Measurements from ENCODE around the gene NT5C2.
"Not testable (repeated sequence)": the region's sequence is repeated elsewhere in the genome, so short reads cannot be mapped to it uniquely, and the experiment has no call there.

NT5C2 gene

DNA sequence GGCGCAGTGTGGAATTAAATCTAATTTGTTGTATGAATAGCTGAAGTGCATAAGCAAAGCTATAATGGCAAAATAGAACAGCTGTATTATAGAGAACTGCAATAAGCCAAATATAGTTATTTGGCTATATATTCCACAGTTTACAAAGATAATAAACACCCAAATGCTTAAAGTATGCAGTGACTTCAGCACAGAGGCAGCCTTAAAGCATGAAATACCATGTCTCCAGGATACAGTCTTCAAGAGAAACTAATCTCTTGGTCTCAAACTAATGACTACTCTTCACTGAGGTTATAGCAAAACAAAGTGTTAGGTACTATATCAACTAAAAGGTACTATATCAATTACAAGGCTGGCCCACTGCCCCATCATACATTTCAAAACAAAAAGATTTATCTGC is 48.0 kb downstream of the NT5C2 start:
- no peak for DNase-seq
- no peak overlapping the region for H3K4me3 ChIP-seq (ENCODE audit: low read depth, low read length)
- H3K9me3 ChIP-seq, result no peaks in the 10 kb centered on the region; the same call in 1 of the 2 replicates
- TF ChIP-seq, protein P1, sequence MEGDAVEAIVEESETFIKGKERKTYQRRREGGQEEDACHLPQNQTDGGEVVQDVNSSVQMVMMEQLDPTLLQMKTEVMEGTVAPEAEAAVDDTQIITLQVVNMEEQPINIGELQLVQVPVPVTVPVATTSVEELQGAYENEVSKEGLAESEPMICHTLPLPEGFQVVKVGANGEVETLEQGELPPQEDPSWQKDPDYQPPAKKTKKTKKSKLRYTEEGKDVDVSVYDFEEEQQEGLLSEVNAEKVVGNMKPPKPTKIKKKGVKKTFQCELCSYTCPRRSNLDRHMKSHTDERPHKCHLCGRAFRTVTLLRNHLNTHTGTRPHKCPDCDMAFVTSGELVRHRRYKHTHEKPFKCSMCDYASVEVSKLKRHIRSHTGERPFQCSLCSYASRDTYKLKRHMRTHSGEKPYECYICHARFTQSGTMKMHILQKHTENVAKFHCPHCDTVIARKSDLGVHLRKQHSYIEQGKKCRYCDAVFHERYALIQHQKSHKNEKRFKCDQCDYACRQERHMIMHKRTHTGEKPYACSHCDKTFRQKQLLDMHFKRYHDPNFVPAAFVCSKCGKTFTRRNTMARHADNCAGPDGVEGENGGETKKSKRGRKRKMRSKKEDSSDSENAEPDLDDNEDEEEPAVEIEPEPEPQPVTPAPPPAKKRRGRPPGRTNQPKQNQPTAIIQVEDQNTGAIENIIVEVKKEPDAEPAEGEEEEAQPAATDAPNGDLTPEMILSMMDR (IDR thresholded peaks at IDR 0.05; ENCODE audit: low read depth, low read length), result no peak
- no peaks in the 10 kb centered on the region; the same call in 1 of the 2 replicates for H3K4me1 ChIP-seq
- no peaks in the 10 kb centered on the region for H3K27me3 ChIP-seq
- H3K36me3 ChIP-seq, result no peaks in the 10 kb centered on the region

DNA sequence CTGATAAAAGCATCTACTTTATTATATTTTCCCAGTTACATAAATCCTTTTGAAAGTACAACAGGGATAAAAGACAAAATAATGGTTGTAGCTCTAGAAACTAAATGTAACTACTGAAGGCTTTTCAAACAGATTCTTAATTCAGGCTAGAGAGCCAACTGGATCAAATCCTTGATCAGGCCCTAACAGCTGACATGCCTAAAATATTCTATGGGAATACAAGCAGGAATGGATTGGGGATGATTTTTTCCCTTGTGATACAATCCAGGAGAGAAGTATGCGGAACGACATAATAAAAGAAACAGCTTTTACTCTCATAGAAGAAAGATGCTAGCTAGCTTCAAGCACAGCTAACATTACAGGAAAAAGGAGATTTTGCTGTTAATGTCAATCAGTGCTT is 49.0 kb downstream of the NT5C2 start:
- no peak for DNase-seq
- H3K27me3 ChIP-seq, result no peaks in the 10 kb centered on the region
- H3K9me3 ChIP-seq, result no peaks in the 10 kb centered on the region; the same call in 1 of the 2 replicates
- TF ChIP-seq, protein P1 (IDR thresholded peaks at IDR 0.05; ENCODE audit: low read depth, low read length), result no peak
- no peaks in the 10 kb centered on the region for H3K36me3 ChIP-seq
- H3K4me1 ChIP-seq, result no peaks in the 10 kb centered on the region; the same call in 1 of the 2 replicates
- H3K4me3 ChIP-seq (ENCODE audit: low read depth, low read length), result no peak overlapping the region

DNA sequence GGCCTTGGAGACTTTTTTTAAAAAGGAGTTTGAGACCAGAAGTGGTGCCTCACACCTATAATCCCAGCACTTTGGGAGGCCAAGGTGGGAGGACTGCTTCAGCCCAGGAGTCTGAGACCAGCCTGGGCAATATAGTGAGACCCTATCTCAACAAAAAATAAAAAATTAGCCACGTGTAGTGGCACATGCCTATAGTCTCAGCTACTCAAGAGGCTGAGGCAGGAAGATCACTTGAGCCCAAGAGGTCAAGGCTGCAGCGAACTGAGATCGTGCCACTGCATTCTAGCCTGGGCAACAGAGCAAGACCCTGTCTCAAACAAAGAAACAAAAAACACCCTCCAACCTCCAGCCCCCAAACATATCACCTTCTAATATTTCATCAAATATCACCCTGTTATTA is 49.4 kb downstream of the NT5C2 start:
- not testable (repeated sequence) for H3K4me1 ChIP-seq; H3K36me3 ChIP-seq; H3K4me3 ChIP-seq (ENCODE audit: low read depth, low read length); H3K27me3 ChIP-seq; DNase-seq; H3K9me3 ChIP-seq

DNA sequence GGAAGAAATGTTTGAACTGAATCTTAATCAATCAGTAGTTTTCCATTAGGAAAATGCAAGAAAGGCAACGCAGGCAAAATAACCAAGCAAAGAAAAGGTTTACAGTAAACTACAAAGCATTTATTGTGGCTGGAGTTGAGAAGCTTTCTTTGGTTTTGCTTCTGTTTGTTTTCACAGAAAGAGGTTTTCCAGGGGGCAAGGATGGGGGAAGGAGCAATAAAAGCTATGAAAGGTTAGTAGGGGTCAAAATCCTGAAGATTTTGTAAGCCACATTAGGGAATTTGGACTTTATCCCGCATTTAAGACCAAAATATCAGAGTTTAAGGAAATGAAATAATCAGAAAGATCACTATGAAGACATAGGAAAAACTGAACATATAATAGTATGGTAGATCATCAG is 51.1 kb downstream of the NT5C2 start:
- TF ChIP-seq, protein P1 (IDR thresholded peaks at IDR 0.05; ENCODE audit: low read depth, low read length), result no peak
- Histone ChIP-seq H3K9me3 (no peaks in the 10 kb centered on the region; the same call in 1 of the 2 replicates), H3K4me3 (ENCODE audit: low read depth, low read length) (no peak overlapping the region), H3K36me3 (no peaks in the 10 kb centered on the region), H3K4me1 (no peaks in the 10 kb centered on the region; the same call in 1 of the 2 replicates), H3K27me3 (no peaks in the 10 kb centered on the region)
- no peak for DNase-seq

DNA sequence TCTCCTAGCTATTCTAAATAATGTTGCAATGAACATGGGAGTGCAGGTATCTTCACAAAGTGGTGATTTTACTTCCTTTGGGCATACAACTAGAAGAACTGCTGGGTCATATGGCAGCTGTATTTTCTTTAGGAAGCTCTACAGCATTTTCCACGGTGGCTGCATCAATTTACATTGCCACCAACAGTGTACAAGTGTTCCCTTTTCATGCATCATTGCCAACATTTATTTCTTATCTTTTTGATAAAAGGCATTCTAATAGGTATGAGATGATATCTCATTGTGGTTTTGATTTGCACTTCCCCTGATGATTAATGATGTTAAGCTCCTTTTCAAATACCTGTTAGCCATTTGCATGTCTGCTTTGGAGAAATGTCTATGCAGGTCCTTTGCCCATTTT is 52.6 kb downstream of the NT5C2 start:
- DNase-seq, result no peak
- Histone ChIP-seq H3K4me3 (ENCODE audit: low read depth, low read length) (no peak overlapping the region), H3K4me1 (no peaks in the 10 kb centered on the region), H3K9me3 (no peaks in the 10 kb centered on the region; the same call in 1 of the 2 replicates), H3K36me3 (no peaks in the 10 kb centered on the region), H3K27me3 (no peaks in the 10 kb centered on the region)
- TF ChIP-seq, protein P1 (IDR thresholded peaks at IDR 0.05; ENCODE audit: low read depth, low read length), result no peak

DNA sequence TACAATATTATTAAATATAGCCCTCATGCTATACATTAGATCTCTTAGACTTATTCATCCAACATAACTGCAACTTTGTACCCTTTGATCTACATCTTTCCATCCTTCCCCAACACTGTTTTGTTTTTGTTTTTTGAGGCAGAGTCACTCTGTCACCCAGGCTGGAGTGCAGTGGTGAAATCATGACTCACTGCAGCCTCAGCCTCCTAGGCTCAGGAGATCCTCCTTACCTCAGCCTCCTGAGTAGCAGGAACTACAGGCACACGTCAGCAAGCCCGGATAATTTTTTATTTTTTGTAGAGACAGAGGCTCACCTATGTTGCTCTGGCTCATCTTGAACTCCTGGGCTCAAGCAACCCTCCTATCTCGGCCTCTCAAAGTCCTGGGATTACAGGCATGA is 53.3 kb downstream of the NT5C2 start:
- DNase-seq, result no peak
- no peaks in the 10 kb centered on the region for H3K27me3 ChIP-seq
- H3K4me3 ChIP-seq (ENCODE audit: low read depth, low read length), result no peak overlapping the region
- H3K9me3 ChIP-seq, result no peaks in the 10 kb centered on the region; the same call in 1 of the 2 replicates
- no peaks in the 10 kb centered on the region for H3K4me1 ChIP-seq
- TF ChIP-seq, protein P1 (IDR thresholded peaks at IDR 0.05; ENCODE audit: low read depth, low read length), result no peak
- H3K36me3 ChIP-seq, result no peaks in the 10 kb centered on the region

DNA sequence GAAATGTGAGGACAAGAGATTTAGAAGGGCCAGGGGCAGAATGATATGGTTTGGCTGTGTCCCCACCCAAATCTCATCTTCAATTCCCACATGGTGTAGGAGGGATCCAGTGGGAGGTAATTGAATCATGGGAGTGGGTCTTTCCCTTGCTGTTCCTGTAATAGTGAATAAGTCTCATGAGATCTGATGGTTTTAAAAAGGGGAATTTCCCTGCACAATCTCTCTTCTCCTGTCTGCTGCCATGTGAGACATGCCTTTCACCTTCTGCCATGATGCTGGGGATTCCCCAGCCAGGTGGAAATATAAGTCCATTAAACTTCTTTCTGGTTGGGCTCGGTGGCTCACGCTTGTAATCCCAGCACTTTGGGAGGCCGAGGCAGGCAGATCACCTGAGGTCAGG is 57.9 kb downstream of the NT5C2 start:
- H3K27me3 ChIP-seq; H3K36me3 ChIP-seq; H3K4me3 ChIP-seq (ENCODE audit: low read depth, low read length); H3K4me1 ChIP-seq; H3K9me3 ChIP-seq; DNase-seq: not testable (repeated sequence)

All from BE2C (cell line).